Panc1 (cell line): ENCODE results near the gene TAL1. TPM values are rescaled to one million over a fixed set of nuclear protein-coding genes. Genes with fewer than 3 reads are reported as not detected.

Experiments
- ATAC-seq: fragments of 200-7000 bp; cut with Tn5 transposase; 2 replicates; pipeline ENCODE4 v1.9.1; 2020; ENCODE audit warnings: mild to moderate bottlenecking, moderate library complexity
- BruUV-seq: library from RNA; stranded (reverse); fragments of 400-500 nt; replicated peaks from 2 replicates; lab custom pipeline; 2021; lab: Mats Ljungman, UMichigan
- CTCF ChIA-PET: fragments of 300-600 bp; sonication (Branson Sonifier 250); formaldehyde crosslinking; loops from one replicate; lab custom pipeline; 2022; ENCODE audit warnings: antibody characterized with exemption; lab: Charles Lee
- POLR2A ChIA-PET: fragments of 300-600 bp; sonication (Branson Sonifier 250); formaldehyde crosslinking; loops from one replicate; lab custom pipeline; 2022; ENCODE audit warnings: antibody characterized with exemption; lab: Charles Lee
- DNase-seq: peaks from one replicate; pipeline ENCODE4 v3.0.0-alpha.2; 2010; ENCODE audit warnings: low read depth, low spot score
- H3K27ac ChIP-seq: 2 replicates; pipeline ENCODE4 v1.5.1; 2011; ENCODE audit warnings: mild to moderate bottlenecking, low read length, inconsistent platforms
- H3K27me3 ChIP-seq: fragments of 200-500 bp; sonication (Bioruptor generic); 2 replicates; pipeline ENCODE4 v1.6.0; 2014; ENCODE audit warnings: low read length, inconsistent platforms; ENCODE audit not compliant: control insufficient read depth, insufficient read depth
- H3K36me3 ChIP-seq: fragments of 200-500 bp; sonication (Bioruptor generic); 2 replicates; pipeline ENCODE4 v1.5.1; 2014; ENCODE audit warnings: inconsistent platforms, mild to moderate bottlenecking, low read length, moderate library complexity; ENCODE audit not compliant: control insufficient read depth, insufficient read depth
- H3K4me1 ChIP-seq: 2 replicates; pipeline ENCODE4 v1.5.1; 2011; ENCODE audit warnings: inconsistent platforms, mild to moderate bottlenecking, low read length, moderate library complexity; ENCODE audit not compliant: control insufficient read depth, insufficient read depth
- H3K4me3 ChIP-seq, 2 experiments: 2 replicates each; pipeline ENCODE4 v1.5.1; 2011 to 2012; ENCODE audit warnings: low read depth in 2 of 2, low read length in 2 of 2, mild to moderate bottlenecking in 2 of 2, inconsistent platforms in 1 of 2, moderate library complexity in 1 of 2
- H3K9me3 ChIP-seq: fragments of 200-500 bp; sonication (Bioruptor generic); 2 replicates; pipeline ENCODE4 v1.5.1; 2014; ENCODE audit warnings: low read depth, mild to moderate bottlenecking, inconsistent platforms, low read length, moderate library complexity; ENCODE audit not compliant: control insufficient read depth, insufficient read depth
- POLR2AphosphoS5 ChIP-seq: IDR thresholded peaks from 2 replicates; pipeline ENCODE4 v1.6.1; 2012; ENCODE audit warnings: mild to moderate bottlenecking, low read depth, low read length, moderate library complexity
- SIN3A ChIP-seq: IDR thresholded peaks from 2 replicates; pipeline ENCODE4 v1.6.1; 2012; ENCODE audit warnings: low read depth, mild to moderate bottlenecking, low read length, moderate library complexity, borderline replicate concordance; ENCODE audit not compliant: insufficient read depth
- TCF7L2 ChIP-seq: IDR thresholded peaks from 2 replicates; pipeline ENCODE4 v1.6.1; 2011; ENCODE audit warnings: mild to moderate bottlenecking, low read depth, low read length, inconsistent platforms
- in situ Hi-C: cut with HindIII; loops from 2 replicates; pipeline ENCODE4 v1.10.0; 2016; ENCODE audit warnings: low sequenced_read_pairs, low pct_unique_long_range_greater_than_20kb
- intact Hi-C: fragments of 100-400 bp; cut with micrococcal nuclease; formaldehyde crosslinking; loops from one replicate; pipeline ENCODE4 v1.10.0; 2022; ENCODE audit not compliant: unreplicated experiment
- total RNA-seq: library from RNA; stranded (reverse); gene quantifications from one replicate; pipeline ENCODE4 v1.2.1, GENCODE V29; 2021; ENCODE audit not compliant: unreplicated experiment
- TF ChIP-seq, protein P1 (sequence below): fragments of 450-650 bp; IDR thresholded peaks from 2 replicates; pipeline ENCODE4 v1.5.1; 2017; ENCODE audit warnings: mild to moderate bottlenecking
- TF ChIP-seq, protein P2 (sequence below), 2 experiments: IDR thresholded peaks; 2 replicates each; pipeline ENCODE4 v1.6.1; 2011 to 2012; ENCODE audit warnings: low read depth in 2 of 2, control low read depth in 1 of 2, low read length in 1 of 2, mild to moderate bottlenecking in 1 of 2, moderate library complexity in 1 of 2; ENCODE audit not compliant: insufficient read depth in 1 of 2

TAL1 gene
- total RNA-seq, 1 experiment from 2014 or later, result 0.05 TPM

DNA sequence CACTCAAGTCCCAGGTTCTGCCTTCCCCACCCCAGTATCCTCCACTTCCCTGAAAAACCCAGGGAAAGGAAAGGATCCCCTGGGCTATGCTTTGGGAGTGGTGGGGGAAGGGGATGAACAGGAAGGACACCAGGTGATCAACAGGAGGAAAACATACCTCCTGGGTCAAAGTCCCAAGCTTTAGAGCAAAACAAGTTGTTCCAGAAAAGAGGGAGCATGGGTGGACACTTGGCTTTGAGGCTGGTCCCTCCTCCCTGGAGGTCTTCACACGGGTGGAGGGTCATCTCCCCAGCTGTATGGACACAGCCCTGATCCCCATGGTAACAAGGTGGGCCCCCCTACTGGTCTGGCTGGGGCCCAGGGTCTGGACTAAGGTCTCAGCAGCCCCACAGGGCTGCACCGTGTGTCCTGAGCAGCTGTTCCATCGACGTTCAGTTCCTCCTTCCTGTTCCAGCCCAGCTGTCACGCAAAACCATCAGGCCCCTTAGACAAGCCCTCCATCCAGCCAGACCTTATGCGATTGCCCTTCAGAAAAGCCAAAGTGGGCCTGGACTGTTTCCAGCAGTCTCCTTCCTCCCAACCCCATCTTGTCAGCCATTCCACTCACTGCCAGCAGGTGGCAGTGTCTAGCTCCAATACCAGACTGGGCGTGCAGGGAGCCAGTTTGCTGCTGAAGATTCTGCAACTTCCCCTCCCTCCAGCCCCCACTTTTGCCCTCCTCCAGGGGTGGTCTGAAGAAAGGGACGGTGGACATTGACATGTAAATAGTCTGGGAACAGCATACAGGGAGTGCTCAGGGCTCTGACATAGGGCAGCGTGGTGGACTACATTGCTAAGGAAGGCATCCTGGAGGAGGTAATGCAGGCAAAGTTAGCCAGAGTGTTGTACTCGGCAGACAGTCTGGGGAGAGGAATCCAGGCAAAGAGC, 39.3 kb downstream of the TAL1 start:
- POLR2A ChIA-PET, result no interaction called here
- Histone ChIP-seq H3K4me1 (no peaks in the 10 kb centered on the region), H3K4me3 (no peak overlapping the region)

DNA sequence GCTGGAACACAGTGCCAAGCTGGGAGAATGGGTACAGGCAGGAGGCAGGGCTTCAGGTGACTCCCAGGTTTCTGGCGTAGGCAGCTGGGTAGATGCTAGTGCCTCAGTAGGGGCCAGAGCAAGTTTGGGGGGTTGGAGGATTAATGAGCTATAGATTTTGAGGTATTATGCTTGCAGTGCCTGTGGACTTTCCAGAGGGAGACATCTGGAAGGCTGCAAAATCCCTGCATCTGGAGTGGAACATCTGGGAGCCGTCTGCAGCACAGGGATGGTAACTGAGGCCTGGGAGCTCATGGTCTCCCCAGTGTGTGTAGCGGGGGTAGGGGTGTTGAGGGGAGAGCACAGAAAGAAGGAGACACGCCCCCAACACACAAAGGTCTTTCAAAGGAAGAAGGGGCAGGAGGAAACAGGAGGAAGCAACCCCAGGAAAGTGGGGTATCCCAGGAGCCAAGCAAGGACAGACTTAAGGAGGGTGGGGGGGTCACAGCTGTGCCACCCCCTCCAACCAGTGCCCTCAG, 40.0 kb downstream of the TAL1 start:
- DNase-seq (no peak), ATAC-seq (no peak)
- Histone ChIP-seq H3K4me3 (no peak overlapping the region), H3K27ac (no peak overlapping the region), H3K36me3 (no peaks in the 10 kb centered on the region), H3K27me3 (no peaks in the 10 kb centered on the region), H3K4me1 (no peaks in the 10 kb centered on the region), H3K9me3 (no peaks in the 10 kb centered on the region)
- ChIA-PET CTCF (interaction anchor here (1.6 to 2.0 kb wide), 2 partner anchors 13 to 122 kb away, joined by 4 to 14 read pairs; partner anchors contain the start of gene STIL), POLR2A (no interaction called here)
- in situ Hi-C loops, result no loop called here
- intact Hi-C loops, result no loop called here
- no peak for TF ChIP-seq POLR2AphosphoS5
- TF ChIP-seq SIN3A, result no peak
- no peak for TF ChIP-seq TCF7L2
- TF ChIP-seq, protein P1, sequence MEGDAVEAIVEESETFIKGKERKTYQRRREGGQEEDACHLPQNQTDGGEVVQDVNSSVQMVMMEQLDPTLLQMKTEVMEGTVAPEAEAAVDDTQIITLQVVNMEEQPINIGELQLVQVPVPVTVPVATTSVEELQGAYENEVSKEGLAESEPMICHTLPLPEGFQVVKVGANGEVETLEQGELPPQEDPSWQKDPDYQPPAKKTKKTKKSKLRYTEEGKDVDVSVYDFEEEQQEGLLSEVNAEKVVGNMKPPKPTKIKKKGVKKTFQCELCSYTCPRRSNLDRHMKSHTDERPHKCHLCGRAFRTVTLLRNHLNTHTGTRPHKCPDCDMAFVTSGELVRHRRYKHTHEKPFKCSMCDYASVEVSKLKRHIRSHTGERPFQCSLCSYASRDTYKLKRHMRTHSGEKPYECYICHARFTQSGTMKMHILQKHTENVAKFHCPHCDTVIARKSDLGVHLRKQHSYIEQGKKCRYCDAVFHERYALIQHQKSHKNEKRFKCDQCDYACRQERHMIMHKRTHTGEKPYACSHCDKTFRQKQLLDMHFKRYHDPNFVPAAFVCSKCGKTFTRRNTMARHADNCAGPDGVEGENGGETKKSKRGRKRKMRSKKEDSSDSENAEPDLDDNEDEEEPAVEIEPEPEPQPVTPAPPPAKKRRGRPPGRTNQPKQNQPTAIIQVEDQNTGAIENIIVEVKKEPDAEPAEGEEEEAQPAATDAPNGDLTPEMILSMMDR, result no peak
- TF ChIP-seq, protein P2, sequence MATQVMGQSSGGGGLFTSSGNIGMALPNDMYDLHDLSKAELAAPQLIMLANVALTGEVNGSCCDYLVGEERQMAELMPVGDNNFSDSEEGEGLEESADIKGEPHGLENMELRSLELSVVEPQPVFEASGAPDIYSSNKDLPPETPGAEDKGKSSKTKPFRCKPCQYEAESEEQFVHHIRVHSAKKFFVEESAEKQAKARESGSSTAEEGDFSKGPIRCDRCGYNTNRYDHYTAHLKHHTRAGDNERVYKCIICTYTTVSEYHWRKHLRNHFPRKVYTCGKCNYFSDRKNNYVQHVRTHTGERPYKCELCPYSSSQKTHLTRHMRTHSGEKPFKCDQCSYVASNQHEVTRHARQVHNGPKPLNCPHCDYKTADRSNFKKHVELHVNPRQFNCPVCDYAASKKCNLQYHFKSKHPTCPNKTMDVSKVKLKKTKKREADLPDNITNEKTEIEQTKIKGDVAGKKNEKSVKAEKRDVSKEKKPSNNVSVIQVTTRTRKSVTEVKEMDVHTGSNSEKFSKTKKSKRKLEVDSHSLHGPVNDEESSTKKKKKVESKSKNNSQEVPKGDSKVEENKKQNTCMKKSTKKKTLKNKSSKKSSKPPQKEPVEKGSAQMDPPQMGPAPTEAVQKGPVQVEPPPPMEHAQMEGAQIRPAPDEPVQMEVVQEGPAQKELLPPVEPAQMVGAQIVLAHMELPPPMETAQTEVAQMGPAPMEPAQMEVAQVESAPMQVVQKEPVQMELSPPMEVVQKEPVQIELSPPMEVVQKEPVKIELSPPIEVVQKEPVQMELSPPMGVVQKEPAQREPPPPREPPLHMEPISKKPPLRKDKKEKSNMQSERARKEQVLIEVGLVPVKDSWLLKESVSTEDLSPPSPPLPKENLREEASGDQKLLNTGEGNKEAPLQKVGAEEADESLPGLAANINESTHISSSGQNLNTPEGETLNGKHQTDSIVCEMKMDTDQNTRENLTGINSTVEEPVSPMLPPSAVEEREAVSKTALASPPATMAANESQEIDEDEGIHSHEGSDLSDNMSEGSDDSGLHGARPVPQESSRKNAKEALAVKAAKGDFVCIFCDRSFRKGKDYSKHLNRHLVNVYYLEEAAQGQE (IDR thresholded peaks at IDR 0.05; ENCODE audit: insufficient read depth in 1 of 2, low read depth in 2 of 2, low read length in 1 of 2), result no peak
- BruUV-seq, result no TSS peak

More for the DNA sequence above, 39.3 kb downstream of the TAL1 start:
- intact Hi-C loops, result loop anchor here (1.0 kb wide), 1 partner anchor 71 kb away; no protein-coding TSS in a partner anchor
- in situ Hi-C loops, result no loop called here
- no TSS peak for BruUV-seq
- H3K27me3 ChIP-seq, result no peaks in the 10 kb centered on the region
- CTCF ChIA-PET, result interaction anchor here (0.6 to 2.0 kb wide), 7 partner anchors 10 to 172 kb away, joined by 3 to 24 read pairs (median 5); partner anchors contain the start of gene STIL
- DNase-seq, result peak; percentile 53
- H3K9me3 ChIP-seq, result no peaks in the 10 kb centered on the region
- H3K36me3 ChIP-seq, result no peaks in the 10 kb centered on the region
- H3K27ac ChIP-seq, result no peak overlapping the region
- ATAC-seq, result peak; percentile 79
- TF ChIP-seq, protein P1, result peak; percentile 97
- TF ChIP-seq SIN3A, result no peak
